ENCODE data around the gene TCF7. TPM values are rescaled to one million over a fixed set of nuclear protein-coding genes. Genes with fewer than 3 reads are reported as not detected.
"Not testable (repeated sequence)": the region's sequence is repeated elsewhere in the genome, so short reads cannot be mapped to it uniquely, and the experiment has no call there.

Gene TCF7
- total RNA-seq, 1 donor from 2014 or later = 3.0 TPM

- H3K36me3 ChIP-seq = peaks cover 49% of the 10 kb centered on the region
- no peak for DNase-seq
- peaks cover 54% of the 10 kb centered on the region for H3K4me1 ChIP-seq
- intact Hi-C loops (cut with micrococcal nuclease) = no loop called here
- no peak overlapping the region for H3K4me3 ChIP-seq
- TF ChIP-seq CTCF (IDR thresholded peaks at IDR 0.05; ENCODE audit: borderline replicate concordance) = no peak
- H3K9me3 ChIP-seq (replicated peaks) = no peaks in the 10 kb centered on the region
- no peaks in the 10 kb centered on the region for H3K27me3 ChIP-seq (ENCODE audit: low read depth)
- no peak overlapping the region for H3K27ac ChIP-seq (replicated peaks)
Observed at GRCh38 chr5:134146651-134147518, 32.4 kb downstream of the TCF7 start.

- no peak overlapping the region for H3K4me3 ChIP-seq
- peaks cover 61% of the 10 kb centered on the region for H3K4me1 ChIP-seq
- H3K27me3 ChIP-seq (ENCODE audit: low read depth) = no peaks in the 10 kb centered on the region
- H3K27ac ChIP-seq (replicated peaks) = no peak overlapping the region
- TF ChIP-seq CTCF (IDR thresholded peaks at IDR 0.05; ENCODE audit: borderline replicate concordance) = no peak
- no peaks in the 10 kb centered on the region for H3K9me3 ChIP-seq (replicated peaks)
- no peak for DNase-seq
- H3K36me3 ChIP-seq = peaks cover 57% of the 10 kb centered on the region
- intact Hi-C loops (cut with micrococcal nuclease) = no loop called here
Observed at GRCh38 chr5:134148316-134148715, 33.8 kb downstream of the TCF7 start.

GRCh38 chr5:134148986-134149539 lies 34.6 kb downstream of the TCF7 start:
- Histone ChIP-seq H3K9me3 (replicated peaks) (no peaks in the 10 kb centered on the region), H3K4me1 (peaks cover 61% of the 10 kb centered on the region), H3K36me3 (peaks cover 60% of the 10 kb centered on the region), H3K27ac (replicated peaks) (peak overlapping the region; percentile 36), H3K27me3 (ENCODE audit: low read depth) (no peaks in the 10 kb centered on the region), H3K4me3 (no peak overlapping the region)
- DNase-seq = no peak
- intact Hi-C loops (cut with micrococcal nuclease) = no loop called here
- TF ChIP-seq CTCF (IDR thresholded peaks at IDR 0.05; ENCODE audit: borderline replicate concordance) = no peak

GRCh38 chr5:134149571-134150303 lies 35.3 kb downstream of the TCF7 start:
- intact Hi-C loops (cut with micrococcal nuclease) = no loop called here
- DNase-seq = no peak
- Histone ChIP-seq H3K36me3 (peaks cover 65% of the 10 kb centered on the region), H3K4me1 (peaks cover 60% of the 10 kb centered on the region), H3K4me3 (no peak overlapping the region), H3K27ac (replicated peaks) (peak overlapping the region; percentile 36), H3K9me3 (replicated peaks) (no peaks in the 10 kb centered on the region), H3K27me3 (ENCODE audit: low read depth) (no peaks in the 10 kb centered on the region)
- TF ChIP-seq CTCF (IDR thresholded peaks at IDR 0.05; ENCODE audit: borderline replicate concordance) = no peak

GRCh38 chr5:134151723-134152122 lies 37.2 kb downstream of the TCF7 start:
- intact Hi-C loops (cut with micrococcal nuclease) = no loop called here
- TF ChIP-seq CTCF (IDR thresholded peaks at IDR 0.05; ENCODE audit: borderline replicate concordance) = no peak
- Histone ChIP-seq H3K9me3 (replicated peaks) (no peaks in the 10 kb centered on the region), H3K36me3 (peaks cover 73% of the 10 kb centered on the region), H3K4me1 (peaks cover 42% of the 10 kb centered on the region), H3K27ac (replicated peaks) (no peak overlapping the region), H3K27me3 (ENCODE audit: low read depth) (no peaks in the 10 kb centered on the region), H3K4me3 (no peak overlapping the region)
- DNase-seq = no peak

GRCh38 chr5:134152173-134152832 lies 37.8 kb downstream of the TCF7 start:
- Histone ChIP-seq H3K4me1 (peaks cover 37% of the 10 kb centered on the region), H3K36me3 (peaks cover 76% of the 10 kb centered on the region)
- H3K4me3 ChIP-seq; H3K9me3 ChIP-seq (replicated peaks); H3K27me3 ChIP-seq (ENCODE audit: low read depth); H3K27ac ChIP-seq (replicated peaks); DNase-seq; intact Hi-C loops (cut with micrococcal nuclease): not testable (repeated sequence)

All from left ventricle myocardium inferior (tissue), 1 donor.